Adrenal gland (tissue), 12 donors: Measurements from ENCODE around the gene SIM2. TPM values are rescaled to one million over a fixed set of nuclear protein-coding genes. Genes with fewer than 3 reads are reported as not detected.
A peak's percentile ranks its signal among the peaks of the same experiment; 100 is the strongest.

Experiments
- DNase-seq, 7 donors: peaks; one replicate each; pipeline ENCODE4 v3.0.0-alpha.2; 2019 to 2020
- H3K27ac ChIP-seq, 5 donors: fragments of 200-600 bp; sonication (generic) in 4 of 5; 1 replicate in 3 of 5; 2 replicates in 2 of 5; pipeline versions ENCODE4 v1.5.1 to v1.8.0; 2016 to 2020; ENCODE audit warnings: mild to moderate bottlenecking in 1 of 5
- H3K27me3 ChIP-seq: fragments of 200-600 bp; 2 replicates; pipeline ENCODE4 v1.8.0; 2021
- H3K36me3 ChIP-seq, 2 donors: fragments of 200-600 bp; replicated peaks in 1 of 2; 1 replicate in 1 of 2; 2 replicates in 1 of 2; pipeline versions ENCODE4 v1.5.1 to v1.8.0; 2018 to 2022
- H3K4me1 ChIP-seq, 2 donors: fragments of 200-600 bp; replicated peaks in 1 of 2; 1 replicate in 1 of 2; 2 replicates in 1 of 2; pipeline versions ENCODE4 v1.5.1 to v1.8.0; 2018 to 2021
- H3K4me3 ChIP-seq, 4 donors: fragments of 200-600 bp; sonication (generic) in 3 of 4; one replicate each; pipeline ENCODE4 v1.5.1; 2016 to 2018
- H3K9me3 ChIP-seq, 3 donors: fragments of 200-600 bp; sonication (generic) in 1 of 3; replicated peaks in 1 of 3; 1 replicate in 2 of 3; 2 replicates in 1 of 3; pipeline versions ENCODE4 v1.5.1 to v1.8.0; 2016 to 2021
- CTCF ChIP-seq, 6 experiments: fragments of 450-650 bp in 4 of 6; fragments of 200-600 bp in 2 of 6; sonication (generic) in 1 of 6; IDR thresholded peaks; 1 replicate in 5 of 6; 2 replicates in 1 of 6; pipeline versions ENCODE4 v1.5.1 to v1.8.0; 2016 to 2021; ENCODE audit warnings: antibody characterized with exemption in 6 of 6, mild to moderate bottlenecking in 2 of 6, moderate library complexity in 1 of 6
- POLR2A ChIP-seq, 2 donors: fragments of 450-650 bp; IDR thresholded peaks; one replicate each; pipeline ENCODE4 v1.6.1; 2017; ENCODE audit warnings: antibody characterized with exemption in 2 of 2, mild to moderate bottlenecking in 2 of 2, moderate library complexity in 1 of 2
- WGBS, 4 donors: extraction: QIAGEN DNeasy Blood & Tissue Kit in 2 of 4; methylation state at CpG; one replicate each; pipeline versions ENCODE4 v1.1.5 to v1.1.7; 2013 to 2017; 5-methylcytosine and 5-hydroxymethylcytosine counted together
- intact Hi-C, 2 donors: fragments of 100-400 bp; cut with DNase I; formaldehyde crosslinking; loops; one replicate each; pipeline versions ENCODE4 v1.14.1 to v1.15.0; 2022 to 2023
- polyA plus RNA-seq, 3 donors: library from polyadenylated mRNA; stranded (reverse); fragments of 200-250 nt in 2 of 3; fragments of 350-450 nt in 1 of 3; fragmentation: Illumina TruSeq in 1 of 3; extraction: RNeasy Lipid Tissue Mini Kit (QIAGEN cat#74804) in 1 of 3; gene quantifications; one replicate each; pipeline ENCODE4 v1.2.3, GENCODE V29; 2013 to 2014
- total RNA-seq, 9 donors: library from RNA; depleted of rRNA in 4 of 9; stranded (reverse); fragments of >200 nt in 4 of 9; fragments of 120-200 nt in 1 of 9; fragmentation: NEBNext Ultra II Directional in 1 of 9; extraction: Animal tissue kit (Norgen Biotek cat#: 25700) in 1 of 9; gene quantifications; one replicate each; pipeline versions ENCODE4 v1.1.0 to v1.2.4, GENCODE V29; 2013 to 2023
- donor health status: healthy with polysubstance abuse.
- donor health status: Bipolar disorder and iron deficiency.
- donor health status: DM: yes; HTN: yes; CAD: no.
- donor health status: DM: no; HTN: no; CAD: no.
- donor health status: DM: no; HTN: no; CAD: no.
- donor health status: DM: yes; HTN: yes; CAD: no.

Gene SIM2
- total and polyA plus RNA-seq, 12 donors, result 0.03 to 0.55 (median 0.15) TPM; not detected in 5

- intact Hi-C loops, result no loop called here
- peak in 1 of 7 donors; percentile 9 for DNase-seq
- Histone ChIP-seq H3K9me3 (no peaks in the 10 kb centered on the region), H3K27me3 (peaks cover 99% of the 10 kb centered on the region), H3K36me3 (no peaks in the 10 kb centered on the region), H3K27ac (no peak overlapping the region), H3K4me3 (no peak overlapping the region), H3K4me1 (peaks cover 4 to 32% of the 10 kb centered on the region in 2 donors)
- WGBS, 4 donors, result 6 to 9% (median 8%) methylated on average over 17 to 49 of the region's 49 CpGs
- TF ChIP-seq CTCF (IDR thresholded peaks at IDR 0.05) (no peak), POLR2A (IDR thresholded peaks at IDR 0.05) (no peak)
Measured at GRCh38 chr21:36704281-36704957, 5.5 kb downstream of the SIM2 start.

GRCh38 chr21:36704958-36705678, 6.2 kb downstream of the SIM2 start:
- no peak for DNase-seq
- intact Hi-C loops, result no loop called here
- Histone ChIP-seq H3K4me1 (peaks cover 3 to 27% of the 10 kb centered on the region in 2 donors), H3K27ac (no peak overlapping the region), H3K9me3 (no peaks in the 10 kb centered on the region), H3K27me3 (peaks cover 99% of the 10 kb centered on the region), H3K36me3 (no peaks in the 10 kb centered on the region), H3K4me3 (peak overlapping the region in 1 of 4 donors; percentile 26)
- 6 to 12% (median 8%) methylated on average over 18 to 39 of the region's 39 CpGs for WGBS, 4 donors
- no peak for TF ChIP-seq CTCF (IDR thresholded peaks at IDR 0.05)
- TF ChIP-seq POLR2A (IDR thresholded peaks at IDR 0.05), result no peak

GRCh38 chr21:36705679-36706481, 7.0 kb downstream of the SIM2 start:
- H3K4me1 ChIP-seq, result peaks cover 3 to 23% of the 10 kb centered on the region in 2 donors
- H3K9me3 ChIP-seq, result no peaks in the 10 kb centered on the region
- H3K27ac ChIP-seq, result no peak overlapping the region
- H3K27me3 ChIP-seq, result peaks cover 99% of the 10 kb centered on the region
- 18 to 23% (median 21%) methylated on average over 5 to 22 of the region's 22 CpGs for WGBS, 4 donors
- no peak overlapping the region for H3K4me3 ChIP-seq
- DNase-seq, result no peak
- H3K36me3 ChIP-seq, result no peaks in the 10 kb centered on the region
- TF ChIP-seq POLR2A (IDR thresholded peaks at IDR 0.05) (no peak), CTCF (IDR thresholded peaks at IDR 0.05) (no peak)
- intact Hi-C loops, result no loop called here

- DNase-seq, result no peak
- Histone ChIP-seq H3K9me3 (no peaks in the 10 kb centered on the region), H3K27ac (no peak overlapping the region), H3K36me3 (no peaks in the 10 kb centered on the region), H3K4me1 (peaks cover 3 to 23% of the 10 kb centered on the region in 2 donors), H3K27me3 (peaks cover 99% of the 10 kb centered on the region), H3K4me3 (no peak overlapping the region)
- intact Hi-C loops, result no loop called here
- TF ChIP-seq CTCF (IDR thresholded peaks at IDR 0.05), result no peak
- TF ChIP-seq POLR2A (IDR thresholded peaks at IDR 0.05), result no peak
- WGBS, 4 donors, result 20 to 27% (median 24%) methylated on average over 13 of the region's 13 CpGs
Measured at GRCh38 chr21:36706482-36706852, 7.6 kb downstream of the SIM2 start.
